ENCODE data around the gene RPS6KA4. TPM values are rescaled to one million over a fixed set of nuclear protein-coding genes. Genes with fewer than 3 reads are reported as not detected.

RPS6KA4 gene
- total and polyA plus RNA-seq, 2 of the 13 experiments (the other 11 are each of a cell fraction or from before 2014, with no cell fraction given) = 8.9 to 14.2 TPM

DNA sequence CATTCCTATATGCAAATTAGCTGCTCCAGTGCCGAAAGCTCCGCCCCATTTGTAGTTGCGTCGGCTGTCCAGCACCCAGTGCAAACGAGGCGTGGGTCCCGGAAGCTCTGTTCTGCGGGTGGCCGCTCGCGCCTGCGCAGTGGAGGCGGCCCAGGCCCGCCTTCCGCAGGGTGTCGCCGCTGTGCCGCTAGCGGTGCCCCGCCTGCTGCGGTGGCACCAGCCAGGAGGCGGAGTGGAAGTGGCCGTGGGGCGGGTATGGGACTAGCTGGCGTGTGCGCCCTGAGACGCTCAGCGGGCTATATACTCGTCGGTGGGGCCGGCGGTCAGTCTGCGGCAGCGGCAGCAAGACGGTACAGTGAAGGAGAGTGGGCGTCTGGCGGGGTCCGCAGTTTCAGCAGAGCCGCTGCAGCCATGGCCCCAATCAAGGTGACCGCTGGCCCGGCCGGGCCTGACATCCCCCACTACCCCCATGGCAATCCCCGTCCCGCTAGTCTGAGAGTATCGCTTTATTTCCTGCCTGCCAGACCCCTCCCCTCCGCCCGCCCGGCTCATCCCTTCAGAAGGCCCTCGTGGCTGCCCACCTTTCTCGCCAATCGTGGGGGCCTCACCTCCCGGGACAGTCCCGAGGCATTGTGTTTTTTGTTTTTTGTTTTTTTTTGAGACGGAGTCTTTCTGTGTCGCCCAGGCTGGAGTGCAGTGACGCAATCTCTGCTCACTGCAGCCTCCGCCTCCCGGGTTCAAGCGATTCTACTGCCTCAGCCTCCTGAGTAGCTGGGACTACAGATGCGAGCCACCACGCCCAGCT is 40.8 kb upstream of the RPS6KA4 start, which contains the start of gene PRDX5 (continued):
- TF ChIP-seq SAFB2 (CRISPR knock-in tag; IDR thresholded peaks at IDR 0.05; ENCODE audit: borderline replicate concordance, low read depth) = peak; percentile 75
- TF ChIP-seq REL (CRISPR knock-in tag; conservative IDR thresholded peaks at IDR 0.05) = no peak
- TF ChIP-seq POLR2AphosphoS5 (IDR thresholded peaks at IDR 0.05; ENCODE audit: low read depth, low read length) = peak; percentile 78
- peak; percentile 65; the same call in 1 of the 2 replicates for TF ChIP-seq ZNF598 (CRISPR knock-in tag; IDR thresholded peaks at IDR 0.05; ENCODE audit: borderline replicate concordance)
- TF ChIP-seq CBX5 (CRISPR knock-in tag; IDR thresholded peaks at IDR 0.05; ENCODE audit: borderline replicate concordance) = no peak
- TF ChIP-seq, protein P1, sequence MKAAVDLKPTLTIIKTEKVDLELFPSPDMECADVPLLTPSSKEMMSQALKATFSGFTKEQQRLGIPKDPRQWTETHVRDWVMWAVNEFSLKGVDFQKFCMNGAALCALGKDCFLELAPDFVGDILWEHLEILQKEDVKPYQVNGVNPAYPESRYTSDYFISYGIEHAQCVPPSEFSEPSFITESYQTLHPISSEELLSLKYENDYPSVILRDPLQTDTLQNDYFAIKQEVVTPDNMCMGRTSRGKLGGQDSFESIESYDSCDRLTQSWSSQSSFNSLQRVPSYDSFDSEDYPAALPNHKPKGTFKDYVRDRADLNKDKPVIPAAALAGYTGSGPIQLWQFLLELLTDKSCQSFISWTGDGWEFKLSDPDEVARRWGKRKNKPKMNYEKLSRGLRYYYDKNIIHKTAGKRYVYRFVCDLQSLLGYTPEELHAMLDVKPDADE (CRISPR knock-in tag; IDR thresholded peaks at IDR 0.05) = no peak
- 0 out of 2 replicates have a peak, but pooled peaks have one; percentile 27 for TF ChIP-seq ZNF777 (CRISPR knock-in tag; IDR thresholded peaks at IDR 0.05)
- TF ChIP-seq ZNF563 (CRISPR knock-in tag; IDR thresholded peaks at IDR 0.05) = peak; percentile 39; the same call in 1 of the 2 replicates
- TF ChIP-seq, protein P2, sequence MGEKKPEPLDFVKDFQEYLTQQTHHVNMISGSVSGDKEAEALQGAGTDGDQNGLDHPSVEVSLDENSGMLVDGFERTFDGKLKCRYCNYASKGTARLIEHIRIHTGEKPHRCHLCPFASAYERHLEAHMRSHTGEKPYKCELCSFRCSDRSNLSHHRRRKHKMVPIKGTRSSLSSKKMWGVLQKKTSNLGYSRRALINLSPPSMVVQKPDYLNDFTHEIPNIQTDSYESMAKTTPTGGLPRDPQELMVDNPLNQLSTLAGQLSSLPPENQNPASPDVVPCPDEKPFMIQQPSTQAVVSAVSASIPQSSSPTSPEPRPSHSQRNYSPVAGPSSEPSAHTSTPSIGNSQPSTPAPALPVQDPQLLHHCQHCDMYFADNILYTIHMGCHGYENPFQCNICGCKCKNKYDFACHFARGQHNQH (CRISPR knock-in tag; IDR thresholded peaks at IDR 0.05) = peak; percentile 32
- no peak for TF ChIP-seq MAZ (IDR thresholded peaks at IDR 0.05; ENCODE audit: borderline replicate concordance, low read depth, low read length)
- peak; percentile 64 for TF ChIP-seq MAZ (CRISPR knock-in tag; IDR thresholded peaks at IDR 0.05; ENCODE audit: low read depth)
- no peak for TF ChIP-seq EZH2 (conservative IDR thresholded peaks at IDR 0.05; ENCODE audit: low read depth, low read length)
- TF ChIP-seq EED (CRISPR knock-in tag; IDR thresholded peaks at IDR 0.05) = peak; percentile 42; the same call in 1 of the 2 replicates
- TF ChIP-seq ZNF496 (CRISPR knock-in tag; IDR thresholded peaks at IDR 0.05; ENCODE audit: insufficient replicate concordance) = no peak
- TF ChIP-seq ZNF782 (CRISPR knock-in tag; IDR thresholded peaks at IDR 0.05; ENCODE audit: borderline replicate concordance) = peak; percentile 81; the same call in 1 of the 2 replicates
- TF ChIP-seq ZFAT (CRISPR knock-in tag; conservative IDR thresholded peaks at IDR 0.05) = 0 out of 2 replicates have a peak, but pooled peaks have one; percentile 26
- 0 out of 2 replicates have a peak, but pooled peaks have one; percentile 60 for TF ChIP-seq TP53 (CRISPR knock-in tag; conservative IDR thresholded peaks at IDR 0.05)
- peak; percentile 57; the same call in 1 of the 2 replicates for TF ChIP-seq KAT7 (CRISPR knock-in tag; IDR thresholded peaks at IDR 0.05; ENCODE audit: borderline replicate concordance)
- TF ChIP-seq ZNF83 (CRISPR knock-in tag; IDR thresholded peaks at IDR 0.05; ENCODE audit: borderline replicate concordance) = no peak
- TF ChIP-seq GLI4 (CRISPR knock-in tag; IDR thresholded peaks at IDR 0.05; ENCODE audit: borderline replicate concordance) = no peak
- peak; percentile 94 for TF ChIP-seq PAX8 (CRISPR knock-in tag; IDR thresholded peaks at IDR 0.05; ENCODE audit: borderline replicate concordance)
- no peak for TF ChIP-seq ZNF557 (CRISPR knock-in tag; IDR thresholded peaks at IDR 0.05)
- TF ChIP-seq NFATC3 (CRISPR knock-in tag; IDR thresholded peaks at IDR 0.05) = 0 out of 2 replicates have a peak, but pooled peaks have one; percentile 44
- peak; percentile 34; the same call in 1 of the 2 replicates for TF ChIP-seq ZNF614 (CRISPR knock-in tag; IDR thresholded peaks at IDR 0.05; ENCODE audit: borderline replicate concordance)
- TF ChIP-seq, protein P3, sequence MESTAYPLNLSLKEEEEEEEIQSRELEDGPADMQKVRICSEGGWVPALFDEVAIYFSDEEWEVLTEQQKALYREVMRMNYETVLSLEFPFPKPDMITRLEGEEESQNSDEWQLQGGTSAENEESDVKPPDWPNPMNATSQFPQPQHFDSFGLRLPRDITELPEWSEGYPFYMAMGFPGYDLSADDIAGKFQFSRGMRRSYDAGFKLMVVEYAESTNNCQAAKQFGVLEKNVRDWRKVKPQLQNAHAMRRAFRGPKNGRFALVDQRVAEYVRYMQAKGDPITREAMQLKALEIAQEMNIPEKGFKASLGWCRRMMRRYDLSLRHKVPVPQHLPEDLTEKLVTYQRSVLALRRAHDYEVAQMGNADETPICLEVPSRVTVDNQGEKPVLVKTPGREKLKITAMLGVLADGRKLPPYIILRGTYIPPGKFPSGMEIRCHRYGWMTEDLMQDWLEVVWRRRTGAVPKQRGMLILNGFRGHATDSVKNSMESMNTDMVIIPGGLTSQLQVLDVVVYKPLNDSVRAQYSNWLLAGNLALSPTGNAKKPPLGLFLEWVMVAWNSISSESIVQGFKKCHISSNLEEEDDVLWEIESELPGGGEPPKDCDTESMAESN (CRISPR knock-in tag; conservative IDR thresholded peaks at IDR 0.05) = peak; percentile 82
- TF ChIP-seq TCF12 (IDR thresholded peaks at IDR 0.05) = no peak
- TF ChIP-seq TCF12 (CRISPR knock-in tag; IDR thresholded peaks at IDR 0.05) = no peak
